GM18507 (cell line): ENCODE data around the gene LYPD3.
"Not testable (repeated sequence)": the region's sequence is repeated elsewhere in the genome, so short reads cannot be mapped to it uniquely, and the experiment has no call there.

Experiments used
- DNase-seq: peaks from one replicate; pipeline ENCODE4 v3.0.0; 2011; ENCODE audit warnings: low read depth; ENCODE audit not compliant: insufficient read length; ENCODE audit errors: extremely low spot score
- FAIRE-seq: peaks from 2 replicates; lab custom pipeline; 2011; peaks lifted over from hg19 to GRCh38; lab: Jason Lieb, UNC

Gene LYPD3

DNA sequence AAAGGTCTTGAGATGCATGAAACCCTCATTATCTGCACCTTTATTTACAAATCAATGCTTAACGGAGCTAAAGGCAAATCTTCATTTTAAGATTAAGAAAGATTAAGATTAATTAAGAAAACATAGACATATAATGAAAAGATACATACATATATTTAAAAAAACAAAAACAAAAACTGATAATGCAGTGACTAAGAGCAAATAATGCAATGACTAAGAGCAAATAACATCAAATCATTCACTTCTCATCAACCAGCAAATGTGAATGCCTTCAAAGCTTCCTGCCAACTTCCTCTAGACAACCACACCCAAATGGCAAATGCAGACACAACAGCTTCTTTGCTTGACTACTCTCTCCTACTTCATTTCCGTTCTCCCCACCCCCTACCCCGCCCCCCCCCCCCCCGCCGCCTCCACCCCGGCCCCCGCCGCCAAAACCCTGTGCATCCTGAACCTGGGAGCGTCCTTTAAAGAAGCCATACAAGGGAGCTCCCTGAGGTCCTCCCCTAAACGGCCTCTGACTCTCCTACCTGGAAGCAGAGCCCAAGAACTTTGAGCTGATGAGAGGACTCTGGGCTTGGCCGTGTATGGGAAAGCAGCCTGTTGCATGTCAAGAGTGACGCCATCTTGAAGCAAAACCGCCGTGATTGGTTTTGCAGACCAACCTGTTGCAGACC is 26.2 kb downstream of the LYPD3 start:
- FAIRE-seq (no peak), DNase-seq (no peak)

DNA sequence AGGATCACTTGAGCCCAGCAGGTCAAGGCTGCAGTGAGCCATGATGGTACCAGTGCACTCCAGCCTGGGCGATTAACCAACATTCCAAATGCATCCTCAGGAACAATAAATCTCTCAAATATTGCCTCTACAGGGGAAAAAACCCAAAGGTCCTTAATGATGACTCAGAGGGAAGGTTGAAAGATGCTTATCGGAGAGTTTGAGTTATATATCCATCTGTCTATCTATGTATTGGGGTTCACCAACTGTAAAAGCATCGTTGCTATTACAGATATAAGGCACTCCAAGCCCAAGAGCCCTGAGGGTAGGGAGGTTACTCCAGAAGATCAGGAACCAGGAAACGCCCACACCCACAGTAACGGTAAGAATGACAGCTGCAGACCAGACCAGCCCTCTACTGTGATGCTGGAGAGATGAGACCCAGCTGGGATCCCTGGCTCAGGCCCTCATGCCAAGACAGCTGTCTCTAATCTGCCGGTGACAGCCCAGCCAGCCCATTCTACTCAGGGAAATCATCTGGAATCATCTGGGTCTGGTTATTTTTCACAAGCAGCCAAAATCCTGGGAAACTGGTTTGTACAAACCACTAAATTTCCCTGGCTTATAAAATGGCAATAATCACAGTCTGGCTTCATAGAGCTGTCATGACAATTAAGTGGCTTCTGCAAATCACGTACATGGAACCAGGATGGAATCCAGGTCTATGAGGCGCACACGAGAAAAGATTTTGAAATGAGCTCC is 26.9 kb downstream of the LYPD3 start:
- no peak for FAIRE-seq

DNA sequence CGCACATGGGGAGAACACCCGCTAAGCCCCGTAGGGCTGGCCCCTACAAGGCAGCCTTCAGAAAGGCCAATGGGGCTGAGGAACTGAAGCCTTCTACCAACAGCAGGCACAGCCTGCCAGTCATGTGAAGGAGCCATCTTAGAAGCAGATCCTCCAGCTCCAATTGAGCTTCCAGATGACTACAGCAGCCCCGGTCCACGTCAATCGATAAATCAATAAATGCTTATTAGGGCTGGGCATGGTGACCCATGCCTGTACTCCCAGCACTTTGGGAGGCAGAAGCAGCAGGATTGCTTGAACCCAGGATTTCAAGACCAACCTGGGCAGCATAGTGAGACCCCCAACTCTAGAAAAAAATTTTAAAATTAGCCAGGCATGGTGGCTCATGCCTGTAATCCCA is 27.7 kb downstream of the LYPD3 start:
- FAIRE-seq: no peak
- DNase-seq: no peak

More for the DNA sequence above, 26.9 kb downstream of the LYPD3 start:
- DNase-seq: no peak

DNA sequence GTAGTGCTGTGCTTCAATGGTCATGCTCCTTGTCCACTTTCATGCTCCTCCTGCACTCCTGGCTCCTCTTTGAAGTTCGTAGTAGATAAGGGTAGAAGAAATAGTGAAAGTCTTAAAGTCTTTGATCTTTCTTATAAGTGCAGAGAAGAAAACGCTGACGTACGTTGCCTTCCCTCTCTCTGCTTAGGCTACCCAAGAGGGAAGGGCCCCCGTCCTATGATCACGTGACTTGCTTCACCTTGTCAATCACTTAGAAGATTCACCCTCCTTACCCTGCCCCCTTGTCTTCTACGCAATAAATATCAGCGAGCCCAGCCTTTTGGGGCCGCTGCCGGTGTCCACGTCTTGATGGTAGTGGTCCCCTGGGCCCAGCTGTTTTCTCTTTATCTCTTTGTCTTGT is 28.1 kb downstream of the LYPD3 start:
- DNase-seq, FAIRE-seq: not testable (repeated sequence)

DNA sequence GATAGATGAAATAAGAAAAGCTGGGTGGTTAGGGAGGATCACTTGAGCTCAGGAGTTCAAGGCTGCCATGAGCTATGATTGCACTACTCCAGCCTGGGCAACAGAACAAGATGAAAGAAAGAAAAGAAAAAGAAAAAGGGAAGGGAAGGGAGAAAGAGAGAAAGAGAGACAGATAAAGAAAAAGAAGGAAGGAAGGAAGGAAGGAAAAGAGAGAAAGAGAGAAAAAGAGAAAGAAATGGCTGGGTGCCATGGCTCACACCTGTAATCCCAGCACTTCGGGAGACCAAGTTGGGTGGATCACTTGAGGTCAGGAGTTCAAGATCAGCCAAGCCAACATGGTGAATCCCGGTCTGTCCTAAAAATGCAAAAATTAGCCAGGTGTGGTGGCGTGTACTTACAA is 29.6 kb downstream of the LYPD3 start:
- no peak for FAIRE-seq
- no peak for DNase-seq

DNA sequence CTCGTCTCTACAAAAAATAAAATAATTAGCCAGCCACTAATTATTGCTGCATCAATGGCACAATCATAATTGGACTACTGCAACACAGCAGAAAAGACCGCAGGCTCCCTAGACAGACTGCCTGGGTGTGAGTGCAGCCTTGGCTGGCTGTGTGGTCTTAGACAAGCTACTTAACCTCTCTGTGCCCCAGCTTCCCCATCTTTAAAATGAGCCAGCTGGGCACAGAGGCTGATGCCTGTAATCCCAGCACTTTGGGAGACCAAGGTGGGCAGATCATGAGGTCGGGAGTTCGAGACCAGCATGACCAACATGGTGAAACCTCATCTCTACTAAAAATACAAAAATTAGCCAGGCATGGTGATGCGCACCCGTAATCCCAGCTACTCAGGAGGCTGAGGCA is 31.7 kb downstream of the LYPD3 start:
- FAIRE-seq (no peak), DNase-seq (no peak)

DNA sequence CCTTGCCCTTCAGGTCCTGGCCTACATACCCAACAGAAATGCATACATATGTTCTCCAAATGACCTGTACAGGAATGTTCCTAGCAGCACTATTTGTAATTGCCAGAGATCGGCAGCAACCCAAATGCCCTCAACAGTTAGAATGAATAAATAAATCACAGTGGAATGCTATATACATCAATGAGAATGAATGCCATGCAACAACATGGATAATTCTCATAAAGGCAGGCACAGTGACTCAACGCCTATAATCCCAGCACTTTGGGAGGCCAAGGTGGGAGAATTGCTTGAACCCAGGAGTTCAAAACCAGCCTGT is 32.1 kb downstream of the LYPD3 start:
- DNase-seq: no peak
- no peak for FAIRE-seq

DNA sequence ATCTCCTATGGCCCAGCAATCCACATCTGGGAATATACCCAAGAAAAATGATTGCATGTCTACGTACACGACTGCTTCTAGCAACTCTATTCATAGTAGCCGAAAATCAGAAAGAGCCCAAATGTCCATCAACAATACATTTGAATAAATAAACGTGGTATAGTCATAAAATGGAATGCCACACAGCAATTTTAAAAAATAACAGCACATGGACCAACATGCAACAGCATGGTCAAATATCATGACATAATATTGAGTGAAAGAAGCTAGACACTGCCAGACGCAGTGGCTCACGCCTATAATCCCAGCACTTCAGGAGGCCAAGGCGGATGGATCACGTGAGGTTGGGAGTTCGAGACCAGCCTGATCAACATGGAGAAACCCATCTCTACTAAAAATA is 34.4 kb downstream of the LYPD3 start:
- DNase-seq (no peak), FAIRE-seq (no peak)

DNA sequence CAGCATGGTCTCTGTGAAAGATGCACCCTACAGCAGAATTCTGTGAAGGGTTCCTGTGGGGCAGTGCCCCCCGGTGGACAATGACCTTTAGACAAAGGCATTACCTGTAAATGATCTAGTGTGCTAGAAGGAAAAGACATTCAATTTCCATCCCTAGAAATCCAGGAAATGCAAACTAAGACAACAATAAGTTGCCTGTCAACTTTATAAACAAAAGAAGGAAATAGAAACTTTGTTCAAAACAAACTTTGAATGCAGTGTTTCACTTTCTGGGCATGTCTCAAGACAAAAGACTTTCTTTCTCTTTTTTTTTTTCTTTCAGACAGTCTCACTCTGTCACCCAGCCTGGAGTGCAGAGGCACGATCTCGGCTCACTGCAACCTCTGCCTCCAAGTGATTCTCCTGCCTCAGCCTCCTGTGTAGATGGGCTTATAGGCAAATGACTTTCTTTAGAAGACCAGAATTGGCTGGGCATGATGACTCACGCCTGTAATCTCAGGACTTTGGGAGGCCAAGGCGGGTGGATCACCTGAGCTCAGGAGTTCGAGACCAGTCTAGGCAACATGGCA is 35.2 kb downstream of the LYPD3 start:
- DNase-seq: no peak
- FAIRE-seq: peak; percentile 44

DNA sequence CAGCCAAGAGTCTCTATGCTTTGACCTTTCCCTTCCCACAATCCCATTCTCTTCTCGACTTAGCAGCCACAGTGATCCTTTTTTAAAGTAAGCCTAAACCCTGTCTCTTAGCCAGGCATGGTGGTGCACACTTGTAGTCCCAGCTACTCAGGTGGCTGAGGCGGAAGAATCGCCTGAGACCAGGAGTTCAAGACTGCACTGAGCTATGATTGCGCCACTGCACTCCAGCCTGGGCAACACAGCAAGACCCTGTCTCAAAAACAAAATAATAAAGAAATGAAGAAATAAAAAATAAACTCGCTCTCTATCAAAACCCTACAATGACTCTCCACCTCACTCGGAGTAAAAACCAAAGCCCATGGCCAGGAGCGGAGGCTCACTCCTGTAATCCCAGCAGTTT is 36.0 kb downstream of the LYPD3 start:
- FAIRE-seq (no peak), DNase-seq (no peak)

DNA sequence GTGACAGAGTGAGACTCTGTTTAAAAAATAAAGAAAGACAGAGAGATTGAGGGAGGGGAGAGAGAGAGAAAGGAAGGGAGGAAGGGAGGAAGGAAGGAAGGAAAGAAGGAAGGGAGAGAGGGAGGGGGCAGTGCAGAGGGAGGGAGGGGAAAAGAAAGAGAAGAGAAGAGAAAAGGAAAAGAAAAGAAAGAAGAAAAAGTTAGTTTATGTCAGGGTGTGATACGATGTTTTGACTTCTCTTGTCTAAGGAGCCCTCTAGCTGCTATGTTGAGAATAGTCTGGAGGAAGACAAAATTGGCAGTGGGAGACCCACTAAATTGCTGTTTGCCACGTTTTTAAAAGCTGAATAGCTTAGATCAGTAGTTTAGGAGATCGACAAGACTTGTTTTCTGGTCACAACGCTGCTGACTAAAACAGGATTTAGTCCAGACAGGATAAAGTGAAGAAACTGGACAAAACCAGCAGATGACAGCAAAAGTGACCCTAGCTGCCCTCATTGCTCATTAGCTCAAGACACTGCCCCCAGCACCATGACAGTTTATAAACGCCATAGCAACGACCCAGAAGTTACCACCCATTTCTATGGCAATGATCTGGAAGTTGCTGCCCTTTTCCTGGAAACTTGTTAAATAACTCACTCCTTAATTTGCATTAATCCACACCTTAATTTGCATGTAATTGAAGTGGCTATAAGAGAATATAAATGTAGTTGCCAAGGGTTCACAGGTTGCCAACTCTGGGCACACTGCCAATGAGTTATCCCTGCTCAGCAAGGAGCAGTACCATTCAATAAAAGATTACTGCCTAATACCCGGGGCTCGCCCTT is 39.6 kb downstream of the LYPD3 start:
- DNase-seq (no peak), FAIRE-seq (no peak)

DNA sequence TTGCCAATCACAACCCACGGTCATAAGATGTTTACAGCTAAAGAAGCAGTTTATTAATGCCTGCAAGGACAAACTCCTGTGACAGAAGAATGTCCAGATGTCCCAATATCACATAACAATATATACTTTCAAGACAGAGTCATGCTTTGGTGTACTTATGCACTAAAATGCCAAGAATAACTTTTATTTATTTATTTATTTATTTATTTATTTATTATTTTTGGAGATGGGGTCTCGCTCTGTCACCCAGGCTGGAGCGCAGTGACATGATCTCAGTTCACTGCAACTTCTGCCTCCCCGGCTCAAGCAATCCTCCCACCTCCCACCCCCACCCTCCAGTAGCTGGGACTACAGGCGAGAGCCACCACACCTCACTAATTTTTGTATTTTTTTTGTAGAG is 41.6 kb downstream of the LYPD3 start:
- DNase-seq (no peak), FAIRE-seq (no peak)

DNA sequence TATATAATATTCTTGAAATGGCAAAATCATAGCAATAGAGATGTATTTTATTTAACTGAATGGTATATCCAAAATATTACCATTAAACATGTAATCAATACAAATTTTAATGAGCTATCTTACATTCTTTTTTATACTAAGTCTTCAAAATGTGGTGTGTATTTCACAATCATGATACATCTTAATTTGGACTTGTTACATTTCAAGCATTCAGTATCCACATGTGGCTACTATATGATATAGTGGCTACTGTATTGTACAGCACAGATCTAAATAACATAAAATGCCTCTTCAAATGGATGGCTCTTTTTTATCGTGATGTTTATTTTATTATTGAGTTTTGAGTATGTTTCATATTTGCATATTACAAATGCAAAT is 42.7 kb downstream of the LYPD3 start:
- DNase-seq (no peak), FAIRE-seq (no peak)

DNA sequence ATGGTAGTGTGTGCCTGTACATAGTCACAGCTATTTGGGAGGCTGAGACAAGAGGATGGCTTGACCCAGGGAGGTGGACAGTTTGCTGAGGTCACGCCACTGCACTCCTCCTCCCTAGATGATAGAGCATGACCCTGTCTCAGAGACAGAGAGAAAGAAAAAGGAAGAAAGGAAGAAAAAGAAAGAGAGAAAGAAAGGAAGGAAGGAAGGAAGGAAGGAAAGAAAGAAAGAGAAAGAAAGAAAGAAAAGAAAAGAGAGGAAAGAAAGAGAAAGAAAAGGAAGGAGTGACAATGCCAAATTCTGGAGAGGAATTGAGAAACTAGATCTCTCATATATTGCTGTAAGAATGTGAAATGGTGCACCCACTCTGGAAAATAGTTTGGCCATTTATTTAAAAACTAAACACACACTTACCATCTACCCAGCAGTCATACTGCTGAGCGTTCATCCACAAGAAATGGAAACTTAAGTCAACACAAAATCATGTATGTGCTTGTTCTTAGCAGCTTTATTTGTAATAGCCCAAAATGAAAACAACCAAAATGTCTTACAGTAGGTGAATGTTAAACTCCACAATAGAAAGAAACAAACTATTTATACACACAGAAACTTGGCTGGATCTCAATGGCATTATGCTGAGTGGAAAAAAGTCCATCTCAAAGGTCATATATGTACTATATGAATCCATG is 43.3 kb downstream of the LYPD3 start:
- FAIRE-seq: no peak

DNA sequence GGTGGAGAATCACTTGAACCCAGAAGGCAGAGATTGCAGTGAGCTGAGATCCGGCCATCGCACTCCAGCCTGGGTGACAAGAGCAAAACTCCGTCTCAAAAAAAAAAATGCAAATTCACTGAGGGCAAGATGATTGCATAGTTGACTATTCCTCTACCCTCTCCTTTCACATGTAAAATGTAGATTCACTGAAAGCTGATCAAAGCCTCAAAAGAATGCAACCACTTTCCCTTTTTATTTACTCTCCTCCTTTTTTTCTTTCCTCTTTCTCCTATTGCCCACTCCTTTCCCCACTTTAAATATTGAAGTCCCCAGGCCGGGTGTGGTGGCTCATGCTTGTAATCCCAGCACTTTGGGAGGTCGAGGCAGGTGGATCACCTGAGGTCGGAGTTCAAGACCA is 44.5 kb downstream of the LYPD3 start:
- DNase-seq: no peak
- no peak for FAIRE-seq

More for the DNA sequence above, 43.3 kb downstream of the LYPD3 start:
- DNase-seq: no peak

DNA sequence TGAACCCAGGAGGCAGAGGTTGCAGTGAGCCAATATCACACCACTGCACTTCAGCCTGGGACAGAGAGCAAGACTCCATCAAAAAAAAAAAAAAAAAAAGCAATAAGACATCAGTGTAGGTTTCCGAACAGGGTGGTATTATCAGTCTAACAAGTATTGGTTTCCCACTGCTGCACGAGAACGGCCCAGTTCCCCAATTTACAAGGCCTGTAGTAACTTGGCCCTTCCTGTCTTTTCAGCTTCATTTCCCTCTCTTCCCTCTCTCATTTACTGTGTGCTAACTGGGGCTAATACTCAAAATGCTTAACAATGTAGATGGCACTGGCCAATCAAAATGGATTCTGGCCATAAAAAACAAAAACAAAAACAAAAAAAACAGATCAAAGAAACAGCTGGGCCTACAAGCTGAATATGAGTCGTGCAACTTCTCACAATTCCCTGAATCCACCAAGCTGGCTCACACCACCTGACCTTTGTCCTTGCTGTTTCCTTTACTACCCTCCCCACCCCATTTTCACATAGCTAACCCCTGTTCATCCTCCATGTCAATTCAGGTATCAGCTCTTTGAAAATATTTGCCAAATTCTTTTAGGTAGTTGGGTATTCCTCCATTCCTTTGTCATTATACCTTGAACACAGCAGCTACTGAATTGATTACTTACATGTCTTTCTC is 48.3 kb downstream of the LYPD3 start:
- no peak for DNase-seq
- no peak for FAIRE-seq

DNA sequence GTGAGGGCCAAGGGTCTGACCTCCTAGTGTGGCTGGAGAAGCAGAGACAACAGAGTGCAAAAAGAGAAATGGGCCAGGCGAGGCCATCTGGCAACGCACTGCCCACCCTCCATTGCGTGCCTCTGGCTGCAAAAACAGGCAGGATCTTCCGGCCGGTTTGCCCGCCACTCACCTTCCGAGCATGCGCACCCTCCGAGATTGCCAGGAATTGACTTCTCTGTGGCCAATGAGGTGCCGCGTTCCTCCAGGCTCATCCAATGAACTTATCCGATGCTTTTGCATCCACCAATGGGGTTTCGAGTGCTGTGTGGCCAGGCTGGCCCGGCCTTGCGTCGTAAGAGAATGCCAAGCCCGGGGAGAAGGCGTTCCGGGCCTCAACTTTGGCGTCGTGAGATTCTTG is 50.9 kb downstream of the LYPD3 start, which contains the start of gene TEX101:
Gene TEX101, plus strand, starts transcription at position 337 of the 400 bp plus-strand sequence. CDS start 1,030 bp downstream, outside the sequence.
- DNase-seq: no peak
- FAIRE-seq: no peak

DNA sequence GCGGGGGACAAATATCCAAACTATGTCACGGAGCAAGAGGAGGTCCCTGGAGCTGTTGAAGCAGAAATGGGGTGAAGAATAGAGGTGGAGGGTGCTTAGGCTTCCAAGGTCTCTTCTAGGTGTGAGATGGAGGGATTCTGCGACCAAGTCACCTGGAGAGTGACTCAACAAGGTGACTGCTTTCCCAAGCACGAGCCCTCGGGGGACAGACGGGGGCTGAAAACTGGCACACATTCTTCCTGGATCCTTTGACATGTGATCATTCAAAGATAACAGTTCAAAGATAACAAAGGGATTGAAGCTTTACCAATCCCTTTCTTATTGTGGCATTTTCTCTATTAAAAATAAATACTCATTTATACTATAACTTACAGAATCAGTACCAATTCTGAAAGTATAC is 53.0 kb downstream of the LYPD3 start:
- DNase-seq (no peak), FAIRE-seq (no peak)
